OCI-LY3 (cell line): Measurements from ENCODE around the gene PPHLN1.

Source experiments
- EZH2phosphoT487 ChIP-seq: fragments of 200-600 bp; shearing (Covaris generic); IDR thresholded peaks from 2 replicates; pipeline ENCODE4 v1.6.1; 2018; ENCODE audit warnings: antibody characterized with exemption, mixed run types, low read depth
- TF ChIP-seq, protein P1 (sequence below): fragments of 200-600, 300-600 bp; sonication (generic); IDR thresholded peaks from 2 replicates; pipeline ENCODE4 v1.5.1; 2014; ENCODE audit warnings: antibody characterized with exemption, low read length, low read depth

- TF ChIP-seq, protein P1, sequence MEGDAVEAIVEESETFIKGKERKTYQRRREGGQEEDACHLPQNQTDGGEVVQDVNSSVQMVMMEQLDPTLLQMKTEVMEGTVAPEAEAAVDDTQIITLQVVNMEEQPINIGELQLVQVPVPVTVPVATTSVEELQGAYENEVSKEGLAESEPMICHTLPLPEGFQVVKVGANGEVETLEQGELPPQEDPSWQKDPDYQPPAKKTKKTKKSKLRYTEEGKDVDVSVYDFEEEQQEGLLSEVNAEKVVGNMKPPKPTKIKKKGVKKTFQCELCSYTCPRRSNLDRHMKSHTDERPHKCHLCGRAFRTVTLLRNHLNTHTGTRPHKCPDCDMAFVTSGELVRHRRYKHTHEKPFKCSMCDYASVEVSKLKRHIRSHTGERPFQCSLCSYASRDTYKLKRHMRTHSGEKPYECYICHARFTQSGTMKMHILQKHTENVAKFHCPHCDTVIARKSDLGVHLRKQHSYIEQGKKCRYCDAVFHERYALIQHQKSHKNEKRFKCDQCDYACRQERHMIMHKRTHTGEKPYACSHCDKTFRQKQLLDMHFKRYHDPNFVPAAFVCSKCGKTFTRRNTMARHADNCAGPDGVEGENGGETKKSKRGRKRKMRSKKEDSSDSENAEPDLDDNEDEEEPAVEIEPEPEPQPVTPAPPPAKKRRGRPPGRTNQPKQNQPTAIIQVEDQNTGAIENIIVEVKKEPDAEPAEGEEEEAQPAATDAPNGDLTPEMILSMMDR = no peak
- no peak for TF ChIP-seq EZH2phosphoT487
These were observed 96.8 kb downstream of the PPHLN1 start for GRCh38 chr12:42422785-42423184.
